NCI-H2227 treated with DMSO at 0.1 percent for 48 hours (cell line): ENCODE measurements around the gene ASCC3.

Source experiments
- DNase-seq: peaks from one replicate; lab custom pipeline; 2025; lab: John Stamatoyannopoulos, UW

The ASCC3 gene

DNA sequence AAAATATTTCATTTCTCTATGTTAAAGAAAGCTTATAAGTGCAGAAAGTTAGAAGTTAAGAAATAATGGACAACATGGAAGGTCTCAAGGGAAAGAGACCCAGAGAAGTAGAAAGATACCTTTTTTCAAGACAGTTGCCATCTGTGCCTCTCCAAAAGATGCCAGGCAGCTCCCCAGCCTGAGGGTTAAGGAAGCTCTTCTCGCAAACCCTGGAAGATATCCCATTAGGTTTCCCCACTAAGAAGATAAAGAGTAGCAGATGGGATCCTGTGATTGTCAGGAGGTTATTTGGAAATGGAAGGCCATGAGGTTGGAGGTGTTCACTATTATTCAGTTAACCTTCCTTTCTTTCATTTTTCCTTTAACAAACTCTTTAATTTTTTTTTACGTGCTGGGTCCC, 306.3 kb downstream of the ASCC3 start:
- DNase-seq: no peak

DNA sequence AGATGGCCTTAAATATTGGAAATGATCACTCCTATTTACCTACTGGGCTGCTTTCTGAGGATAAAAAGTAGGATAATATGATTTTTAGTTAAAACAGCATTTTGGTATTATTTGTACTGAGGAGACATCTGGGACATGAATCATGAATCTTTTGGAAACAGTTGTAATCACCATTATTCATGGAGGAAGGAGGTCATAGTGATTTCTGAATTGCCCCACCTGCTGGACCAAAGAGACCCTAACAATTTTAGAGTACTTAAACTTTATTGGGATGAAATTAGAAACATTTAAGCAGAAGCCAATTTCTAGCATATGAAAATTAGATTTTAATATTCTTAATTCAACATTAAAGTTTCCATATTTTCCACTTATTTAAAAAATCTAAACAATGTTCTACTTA, 308.0 kb downstream of the ASCC3 start:
- no peak for DNase-seq

DNA sequence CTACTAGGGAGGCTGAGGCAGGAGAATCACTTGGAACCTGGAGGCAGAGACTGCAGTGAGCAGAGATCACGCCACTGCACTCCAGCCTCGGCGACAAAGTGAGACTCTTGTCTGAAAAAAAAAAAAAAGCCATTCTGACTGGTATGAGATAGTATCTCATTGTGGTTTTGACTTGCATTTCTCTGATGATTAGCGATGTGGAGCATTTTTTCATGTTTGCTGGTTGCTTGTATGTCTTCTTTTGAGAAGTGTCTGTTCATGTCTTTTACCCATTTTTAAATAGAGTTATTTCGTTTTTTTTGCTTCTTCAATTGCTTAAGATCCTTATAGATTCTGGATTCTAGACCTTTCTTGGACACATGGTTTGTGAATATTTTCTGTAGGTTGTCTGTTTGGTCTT, 312.9 kb downstream of the ASCC3 start:
- no peak for DNase-seq

DNA sequence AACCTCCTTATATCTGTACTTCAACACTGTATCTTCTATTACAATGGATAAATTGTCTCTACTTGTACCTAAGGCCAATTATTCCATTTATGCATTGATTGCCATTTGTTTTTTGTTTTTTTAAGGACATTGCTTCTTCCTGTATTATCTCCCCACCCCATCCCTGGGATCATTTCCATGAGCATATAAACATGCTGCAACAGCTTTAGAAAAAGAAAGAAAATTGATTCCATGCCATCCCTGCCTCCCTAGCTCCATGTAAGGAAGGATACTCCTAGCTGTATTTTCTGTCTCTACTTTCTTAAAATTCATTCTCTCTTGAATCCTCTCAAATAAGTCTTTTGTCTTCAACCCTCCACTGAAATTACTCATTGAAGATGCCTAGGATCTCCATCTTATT, 314.6 kb downstream of the ASCC3 start:
- DNase-seq: no peak

DNA sequence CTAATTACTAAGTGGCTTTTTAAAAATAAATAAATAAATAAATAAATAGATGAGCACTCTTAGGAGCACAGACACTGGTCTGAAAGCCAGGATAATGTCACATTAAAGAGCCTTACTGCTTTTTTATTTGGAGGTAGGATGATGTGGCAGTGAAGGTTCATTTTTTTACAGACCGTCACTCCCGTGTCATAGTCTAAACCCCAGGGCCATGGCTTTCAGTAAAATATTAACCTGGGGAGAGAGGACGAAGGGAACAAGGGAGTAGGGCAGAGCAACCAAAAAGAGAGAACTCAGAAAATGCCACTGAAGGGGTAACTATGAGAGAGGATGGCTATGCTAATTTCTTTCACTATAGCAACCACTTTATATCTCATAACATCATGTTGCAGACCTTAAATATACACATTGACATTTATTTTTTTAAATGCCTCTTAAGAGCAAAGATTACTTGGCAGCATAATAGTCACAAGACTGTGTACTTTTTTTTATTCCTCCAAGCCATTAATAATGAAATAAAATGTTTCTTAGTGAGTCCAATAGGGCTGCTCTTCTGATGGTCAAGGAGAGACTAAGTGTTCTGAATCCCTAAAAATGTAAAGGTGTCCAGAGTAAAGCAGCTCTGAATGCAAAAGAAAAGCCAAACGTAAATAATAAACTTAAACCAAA, 315.6 kb downstream of the ASCC3 start:
- DNase-seq: no peak

DNA sequence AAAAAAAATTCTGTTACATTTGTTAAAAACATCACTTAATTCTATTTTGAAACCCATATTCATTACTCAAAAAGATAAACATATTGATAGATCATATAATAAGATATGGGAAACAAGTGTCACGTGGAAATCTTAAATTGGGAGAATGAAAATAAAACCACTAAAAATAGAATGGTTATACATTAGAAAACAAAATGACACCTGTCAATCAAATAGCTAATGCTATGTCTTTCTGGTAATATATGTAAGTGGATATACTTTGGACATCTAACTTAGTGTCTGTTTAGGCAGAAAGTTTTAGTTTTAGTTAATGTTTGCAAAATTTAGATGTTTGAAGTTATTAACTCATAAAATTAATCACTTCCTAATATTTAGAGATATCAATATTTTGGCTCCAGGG, 321.3 kb downstream of the ASCC3 start:
- no peak for DNase-seq

DNA sequence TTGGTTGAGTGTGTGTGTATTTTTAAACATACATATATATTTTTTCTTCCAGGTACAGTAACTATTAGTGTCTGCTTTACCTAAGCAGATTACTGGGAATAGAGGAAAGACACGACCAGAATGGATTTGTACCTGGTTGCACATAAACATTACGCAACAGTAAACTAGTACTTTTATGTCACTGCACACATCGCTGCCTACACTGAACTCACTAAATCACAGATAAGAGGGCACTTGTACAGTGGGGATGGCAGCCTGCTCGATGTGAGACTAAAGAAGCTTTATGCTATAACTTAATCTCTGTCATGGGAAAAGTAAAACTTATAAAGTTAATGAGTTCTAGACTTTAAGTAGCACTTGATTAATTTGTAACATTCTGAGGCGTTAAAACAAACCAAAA, 326.9 kb downstream of the ASCC3 start:
- peak; percentile 6 for DNase-seq

DNA sequence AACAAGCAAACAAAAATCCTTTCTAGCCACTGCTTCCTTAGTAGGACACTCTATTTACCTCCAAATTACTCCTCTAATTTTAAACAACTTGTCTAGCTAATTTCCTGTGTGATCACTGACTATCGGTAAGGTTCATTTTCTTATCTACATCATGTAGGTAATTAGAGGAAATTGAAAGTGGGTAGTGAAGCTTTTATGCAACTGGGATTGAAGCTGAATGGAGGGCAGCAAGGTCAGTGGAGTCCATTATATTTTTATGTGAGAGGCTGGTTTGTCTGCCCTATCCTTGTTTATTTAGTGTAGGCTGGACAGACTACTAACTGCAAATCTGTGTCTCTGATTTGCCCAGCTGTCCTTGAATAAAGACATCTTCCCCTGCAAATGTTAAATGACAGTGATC, 327.9 kb downstream of the ASCC3 start:
- peak; percentile 49 for DNase-seq

DNA sequence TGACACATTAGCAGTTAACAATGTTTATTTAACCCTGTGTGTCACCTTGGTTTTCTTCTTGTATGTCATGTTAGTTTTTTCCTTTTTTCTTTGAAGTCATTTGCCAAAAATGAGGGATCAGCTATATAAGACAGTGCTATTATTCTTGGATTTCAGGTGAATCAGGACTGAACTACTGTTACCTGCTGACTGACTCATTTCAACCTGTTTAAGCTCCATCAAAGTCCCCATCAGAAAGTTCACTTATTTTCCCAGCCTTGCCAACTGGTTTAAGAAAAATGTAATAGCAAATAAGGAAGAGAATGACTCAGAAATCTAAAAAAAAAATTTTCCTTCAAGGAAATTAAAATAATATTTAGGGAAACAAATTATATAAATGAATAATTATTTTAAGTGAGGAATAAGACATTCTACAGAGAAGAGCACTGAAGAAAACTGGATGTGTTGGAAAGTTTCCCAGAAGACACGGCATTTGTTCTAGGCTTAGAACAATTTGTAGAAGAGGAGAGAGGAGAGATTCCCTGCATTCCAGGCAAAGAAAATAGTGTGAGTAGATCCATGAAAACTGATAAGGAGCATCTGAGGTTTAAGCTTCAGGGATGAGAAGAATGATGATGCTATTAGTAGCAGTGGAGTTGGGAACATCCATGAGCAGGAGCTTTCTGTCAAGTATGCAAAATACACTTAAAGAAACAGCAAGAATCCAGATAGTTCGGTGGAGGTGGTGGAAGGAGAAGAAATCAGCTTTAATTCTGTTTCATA, 331.5 kb downstream of the ASCC3 start:
- no peak for DNase-seq

DNA sequence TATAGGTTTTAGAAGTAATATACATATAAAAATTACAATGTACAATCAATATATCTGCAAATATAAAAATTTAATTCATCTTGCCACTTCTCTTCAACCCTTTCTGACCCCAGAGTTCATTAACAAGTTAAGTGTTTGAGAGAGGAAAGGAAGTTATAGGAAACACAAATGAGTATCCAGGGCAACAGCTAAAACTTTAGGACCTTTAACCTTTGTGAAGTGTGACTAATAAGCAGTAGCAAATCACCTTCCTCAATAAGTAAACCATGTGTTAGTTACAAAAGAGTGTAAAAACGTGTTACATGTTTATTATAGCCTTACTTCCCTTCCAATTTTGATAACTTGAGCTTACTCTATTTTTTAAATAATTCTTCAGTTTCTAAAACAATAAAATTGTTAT, 343.0 kb downstream of the ASCC3 start:
- DNase-seq: no peak

DNA sequence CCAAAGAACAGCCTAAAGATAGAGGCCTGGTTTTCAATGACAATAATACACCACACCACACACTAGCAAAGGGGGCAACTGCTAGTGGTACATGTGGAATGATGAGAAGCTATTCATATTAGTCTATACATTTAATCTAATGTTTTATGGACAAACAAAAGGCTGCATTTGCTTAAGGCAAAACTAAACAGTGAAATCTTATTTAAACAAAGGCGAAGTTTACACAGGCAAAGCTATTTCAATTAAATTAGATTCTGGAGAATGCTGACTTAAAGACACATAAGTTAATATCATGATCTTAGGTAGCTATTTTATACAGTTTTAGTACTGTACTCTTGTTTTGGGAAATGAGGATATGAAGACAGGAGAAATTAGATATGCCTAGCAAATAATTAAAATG, 362.5 kb downstream of the ASCC3 start:
- DNase-seq: no peak

DNA sequence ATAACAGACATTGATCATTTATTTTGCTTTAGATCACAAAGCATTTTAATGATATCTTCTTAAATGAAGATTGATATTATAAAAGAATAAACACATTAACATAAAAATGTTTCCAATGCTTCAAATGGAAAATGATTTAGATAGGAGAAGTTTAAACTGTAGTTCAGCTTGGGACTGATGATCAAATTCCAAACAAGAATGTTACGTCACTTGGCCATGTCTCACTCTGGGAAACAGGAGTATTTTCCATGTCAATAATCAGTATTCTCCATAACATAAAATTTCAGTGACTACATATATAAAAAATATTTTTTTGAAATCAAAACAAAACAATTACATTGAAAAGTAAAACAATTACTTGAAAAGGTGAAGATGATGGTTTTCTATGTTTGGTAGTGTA, 363.5 kb downstream of the ASCC3 start:
- no peak for DNase-seq

DNA sequence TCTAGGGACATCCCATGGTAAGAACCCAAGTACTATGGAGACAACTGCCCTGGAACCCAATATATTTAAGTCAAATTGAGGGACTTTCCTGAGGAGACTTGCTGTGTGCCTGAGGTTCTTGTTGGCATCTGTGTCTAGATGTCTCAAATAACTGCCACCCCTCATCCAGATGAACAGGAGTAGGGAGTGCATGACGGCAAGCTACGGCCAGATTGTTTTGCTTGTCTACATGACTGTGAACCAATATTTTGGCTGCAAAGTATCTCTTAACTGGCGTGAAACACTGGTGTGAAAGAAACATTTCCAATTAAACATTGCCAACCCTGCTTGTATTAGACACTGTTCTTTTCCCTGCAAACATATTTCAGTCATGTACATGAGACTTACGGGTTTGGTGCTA, 364.0 kb downstream of the ASCC3 start:
- no peak for DNase-seq

DNA sequence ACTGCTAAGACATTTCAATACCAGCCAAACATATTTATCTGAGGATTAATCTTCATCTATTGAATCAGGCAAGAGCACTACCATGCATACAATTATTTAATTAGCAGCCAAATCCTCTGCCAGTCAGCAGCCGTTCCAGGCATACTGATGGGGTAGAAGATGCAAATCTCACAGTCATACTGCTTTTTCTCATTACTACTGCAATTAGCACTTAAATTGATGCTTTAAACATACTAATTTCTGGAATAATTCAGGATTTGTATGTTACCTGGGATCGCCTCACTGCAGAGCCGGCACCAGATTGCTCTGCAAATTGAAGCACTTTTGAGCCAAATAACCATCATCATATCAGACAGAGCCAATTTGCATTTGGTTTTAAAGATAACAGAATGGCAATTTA, 366.5 kb downstream of the ASCC3 start:
- DNase-seq: no peak

DNA sequence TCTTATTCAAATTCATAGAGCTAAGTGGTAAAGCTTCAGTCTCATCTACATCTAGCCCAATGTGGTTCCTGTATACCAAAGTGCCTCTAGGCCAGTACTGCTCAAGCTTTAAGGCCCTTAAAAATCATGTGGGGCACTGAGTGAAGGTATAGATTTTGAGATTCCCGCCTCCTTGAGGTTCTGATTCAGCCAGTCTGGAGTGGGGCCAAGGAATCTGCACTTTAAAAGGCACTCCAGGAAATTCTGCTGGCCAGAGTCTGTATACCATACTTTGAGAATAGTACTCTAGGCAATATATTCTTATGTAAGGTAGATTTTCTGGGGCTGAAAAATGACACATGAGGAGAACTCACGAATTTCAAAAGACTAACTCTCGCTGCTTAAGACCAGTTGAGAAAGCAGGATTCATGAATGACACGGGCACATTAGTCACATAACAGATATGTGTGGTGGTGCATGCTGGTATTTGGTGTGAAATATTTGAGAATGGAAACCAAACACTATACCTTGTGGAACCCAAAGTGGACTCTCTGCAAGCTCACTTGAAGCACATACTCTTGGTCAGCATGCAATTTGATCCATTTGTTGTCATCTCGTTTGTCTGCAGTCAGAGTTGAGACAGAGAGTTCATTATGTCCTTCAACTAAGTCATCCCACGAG, 368.8 kb downstream of the ASCC3 start:
- no peak for DNase-seq

DNA sequence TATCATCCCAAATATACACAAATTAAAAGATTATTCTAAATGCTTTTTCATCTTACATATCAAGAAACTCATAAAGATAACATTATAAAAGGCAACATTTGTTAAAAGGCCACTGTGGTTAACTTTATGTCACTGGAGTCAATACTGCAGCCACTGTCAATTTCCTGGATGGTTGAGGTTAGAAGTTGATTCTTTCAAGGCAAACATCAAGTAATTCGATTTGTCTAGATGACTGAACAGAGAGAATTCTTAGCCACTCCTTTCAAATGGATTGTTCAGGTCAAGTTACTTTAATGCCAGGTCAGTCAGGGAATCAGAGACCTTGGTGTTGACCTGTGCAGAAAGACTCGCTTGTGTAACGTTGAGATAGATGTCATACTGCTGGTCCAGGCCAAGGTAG, 372.0 kb downstream of the ASCC3 start:
- no peak for DNase-seq

DNA sequence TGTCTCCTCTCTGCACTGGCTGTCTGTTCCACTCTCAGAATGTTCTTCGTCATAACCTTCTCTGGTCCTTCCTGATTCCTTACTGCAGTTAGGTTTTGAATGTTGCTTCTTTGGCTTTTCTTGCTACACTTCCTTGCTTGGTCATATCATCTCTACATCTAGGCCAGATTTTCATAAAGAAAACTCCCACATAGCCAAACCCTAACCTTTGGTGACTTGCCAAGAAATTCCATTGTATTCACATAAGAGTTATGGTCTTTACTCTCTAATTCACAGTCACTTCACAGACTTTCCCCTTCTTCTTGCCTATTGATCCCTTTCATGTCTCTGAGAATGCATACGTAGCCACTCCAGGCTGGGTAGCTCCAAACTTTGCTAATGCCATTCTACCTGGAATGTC, 374.5 kb downstream of the ASCC3 start:
- no peak for DNase-seq

DNA sequence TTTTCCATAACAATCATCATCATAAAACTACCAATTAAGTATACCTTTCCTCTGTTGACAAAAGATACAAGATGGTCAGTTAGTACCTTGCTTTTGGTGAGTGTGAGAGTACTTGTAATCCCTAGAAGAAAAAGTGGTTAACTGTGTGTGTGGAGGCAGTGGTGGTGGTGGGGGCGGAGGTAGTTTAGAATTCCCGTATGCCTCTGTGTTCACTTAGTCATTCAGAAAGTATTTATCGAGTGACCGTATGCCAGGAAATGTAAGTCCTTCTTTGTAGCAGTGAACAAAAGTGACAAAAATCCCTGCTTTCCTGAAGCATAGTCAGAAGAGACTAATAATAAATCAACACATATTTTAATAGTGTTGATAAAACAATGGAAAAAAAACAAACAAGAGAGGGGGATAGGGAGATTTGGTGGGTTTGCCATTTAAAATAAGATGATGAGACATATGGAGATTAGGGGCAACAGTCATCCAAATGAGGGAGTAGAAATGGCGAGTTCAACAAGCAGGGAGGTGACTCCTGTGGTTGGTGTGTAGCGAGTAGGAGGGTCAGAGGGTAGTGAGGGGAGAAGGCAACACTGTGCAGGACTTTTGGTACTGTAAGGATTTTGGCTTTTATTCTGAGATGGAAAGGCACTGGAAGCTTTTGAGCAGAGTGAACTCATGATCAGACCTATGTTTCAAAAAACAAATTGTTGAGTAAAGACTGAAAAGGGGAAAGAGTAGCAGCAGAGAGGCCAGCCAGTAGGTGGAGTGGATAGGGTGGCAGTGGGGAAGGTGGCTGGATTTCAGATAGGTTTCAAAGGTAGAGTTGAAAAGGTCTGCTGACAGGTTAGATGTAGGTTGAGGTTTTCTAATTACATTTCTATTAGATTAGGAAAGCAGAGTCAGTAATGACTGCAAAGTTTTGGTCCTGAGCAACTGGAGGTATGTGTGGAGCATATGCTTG, 376.1 kb downstream of the ASCC3 start:
- no peak for DNase-seq

DNA sequence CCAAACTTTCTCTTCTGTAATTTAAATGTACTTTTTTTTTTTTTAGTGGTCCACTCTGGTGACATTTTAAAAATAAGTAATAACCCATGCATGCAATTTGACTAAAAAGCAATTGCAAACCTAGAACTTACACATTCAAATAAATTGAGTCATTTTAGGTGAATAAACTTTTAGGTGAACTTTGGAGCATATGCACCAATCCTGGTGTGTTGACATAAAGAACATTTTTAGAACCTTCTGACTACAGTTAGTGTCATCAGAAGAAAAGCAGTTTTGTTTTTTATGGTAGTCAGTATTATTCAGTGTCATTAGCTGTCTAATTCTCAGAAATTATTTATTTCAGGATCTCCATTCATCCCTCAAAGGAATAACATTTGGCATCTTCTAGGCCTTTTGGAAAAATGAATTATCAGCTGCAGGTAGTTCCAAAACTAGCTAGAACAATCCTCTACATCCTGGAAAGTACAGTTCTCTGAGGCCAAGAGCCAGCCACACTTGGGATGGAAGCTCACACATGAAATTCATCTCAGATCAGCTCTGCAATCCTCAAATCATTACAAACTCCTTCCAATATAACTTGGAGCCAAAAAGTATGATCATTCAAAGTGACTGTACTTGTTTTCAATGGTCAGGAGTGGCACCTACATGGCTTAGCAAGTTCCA, 378.0 kb downstream of the ASCC3 start:
- no peak for DNase-seq

DNA sequence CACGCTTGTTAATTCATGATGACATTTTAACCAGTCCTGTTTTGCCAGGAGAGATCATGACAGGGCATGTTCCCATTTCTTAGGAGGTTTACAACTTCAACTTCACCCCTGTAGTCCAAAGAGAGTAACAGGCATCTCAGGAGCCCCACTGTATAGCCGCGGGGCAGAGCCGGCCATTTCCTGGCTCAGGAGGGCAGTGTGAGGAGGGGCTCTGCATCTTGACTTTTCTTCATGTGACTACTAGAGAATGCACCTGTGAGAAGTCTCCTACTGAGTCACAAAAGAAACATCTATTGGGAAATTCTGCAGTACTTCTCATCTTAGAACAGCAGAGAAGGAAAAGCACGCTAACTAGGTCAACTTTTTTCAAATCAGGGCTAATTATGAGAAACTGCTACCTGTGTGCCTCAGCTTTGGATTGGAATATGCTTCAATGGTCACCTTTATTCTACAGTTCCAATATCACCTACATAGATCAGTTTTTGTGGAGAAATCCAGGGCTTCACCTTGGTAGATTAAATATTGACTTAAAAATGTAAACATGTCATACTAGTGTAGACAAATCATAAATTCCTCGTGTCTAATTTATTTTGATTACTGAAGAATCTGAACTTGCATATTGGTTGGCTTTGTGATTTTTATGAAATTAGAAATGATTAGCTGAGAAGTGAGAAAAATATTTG, 387.8 kb downstream of the ASCC3 start:
- no peak for DNase-seq
